H1 (cell line): ENCODE measurements around the gene CHEK2. TPM values are rescaled to one million over a fixed set of nuclear protein-coding genes. Genes with fewer than 3 reads are reported as not detected.

ENCODE experiments used
- CTCF ChIA-PET: fragments of 300-600 bp; sonication (Branson Sonifier 250); formaldehyde crosslinking; loops from one replicate; lab custom pipeline; 2021; ENCODE audit not compliant: partially characterized antibody; lab: Charles Lee
- POLR2A ChIA-PET: fragments of 300-600 bp; sonication (Branson Sonifier 250); formaldehyde crosslinking; loops from one replicate; lab custom pipeline; 2021; ENCODE audit warnings: inconsistent platforms; ENCODE audit not compliant: partially characterized antibody; lab: Charles Lee
- DNase-seq, 2 experiments: peaks; one replicate each; pipeline versions ENCODE4 v3.0.0 to v3.0.0-alpha.2; 2010 to 2022; ENCODE audit warnings: low spot score in 2 of 2, low read depth in 1 of 2, mixed read lengths in 1 of 2
- FAIRE-seq: peaks from 2 replicates; lab custom pipeline; 2011; peaks lifted over from hg19 to GRCh38; lab: Jason Lieb, UNC
- H2AFZ ChIP-seq: 2 replicates; pipeline ENCODE4 v1.8.1; 2012; ENCODE audit warnings: low read length, inconsistent platforms
- H2AK5ac ChIP-seq: 2 replicates; pipeline ENCODE4 v1.6.1; 2013; ENCODE audit warnings: low read depth, low read length
- H2BK120ac ChIP-seq: replicated peaks from 2 replicates; pipeline ENCODE3; 2013; ENCODE audit warnings: low read depth, low read length, inconsistent platforms
- H2BK12ac ChIP-seq: 2 replicates; pipeline ENCODE4 v1.6.1; 2013; ENCODE audit warnings: low read depth, low read length
- H2BK15ac ChIP-seq: 2 replicates; pipeline ENCODE4 v1.6.1; 2013; ENCODE audit warnings: low read length
- H2BK20ac ChIP-seq: 2 replicates; pipeline ENCODE4 v1.6.1; 2013; ENCODE audit warnings: low read length
- H2BK5ac ChIP-seq: 2 replicates; pipeline ENCODE4 v1.6.1; 2013; ENCODE audit warnings: low read depth, low read length
- H3K14ac ChIP-seq: 2 replicates; pipeline ENCODE4 v1.6.1; 2013; ENCODE audit warnings: inconsistent platforms; ENCODE audit not compliant: insufficient read length
- H3K18ac ChIP-seq: 2 replicates; pipeline ENCODE4 v1.6.1; 2013; ENCODE audit warnings: low read length; ENCODE audit errors: extremely low read depth
- H3K23ac ChIP-seq: 2 replicates; pipeline ENCODE4 v1.6.1; 2013; ENCODE audit warnings: inconsistent platforms; ENCODE audit not compliant: insufficient read length
- H3K23me2 ChIP-seq: 2 replicates; pipeline ENCODE4 v1.6.1; 2013; ENCODE audit warnings: low read depth, low read length
- H3K27ac ChIP-seq: 2 replicates; pipeline ENCODE4 v1.6.1; 2011; ENCODE audit warnings: low read depth, low read length, inconsistent platforms
- H3K27me3 ChIP-seq, 4 experiments: replicated peaks in 1 of 4; 1 replicate in 1 of 4; 2 replicates in 3 of 4; pipeline versions ENCODE4 v1.6.1 to v1.8.1; 2011 to 2013; ENCODE audit warnings: low read length in 3 of 4, mild to moderate bottlenecking in 3 of 4, inconsistent platforms in 2 of 4, mixed read lengths in 2 of 4, moderate library complexity in 1 of 4; ENCODE audit not compliant: control insufficient read depth in 3 of 4, insufficient read depth in 3 of 4; ENCODE audit errors: extremely low read depth in 1 of 4
- H3K36me3 ChIP-seq, 4 experiments: 2 replicates each; pipeline versions ENCODE4 v1.6.1 to v1.8.1; 2011 to 2013; ENCODE audit warnings: mild to moderate bottlenecking in 4 of 4, low read length in 3 of 4, moderate library complexity in 2 of 4, control low read depth in 1 of 4, inconsistent platforms in 1 of 4; ENCODE audit not compliant: insufficient read depth in 4 of 4, control insufficient read depth in 2 of 4
- H3K4ac ChIP-seq: replicated peaks from 2 replicates; pipeline ENCODE3; 2013; ENCODE audit warnings: low read length, low read depth, mixed read lengths, inconsistent platforms; ENCODE audit not compliant: insufficient read length
- H3K4me1 ChIP-seq, 4 experiments: replicated peaks in 1 of 4; 1 replicate in 1 of 4; 2 replicates in 3 of 4; pipeline versions ENCODE4 v1.6.1 to v1.8.1; 2011 to 2013; ENCODE audit warnings: low read length in 3 of 4, inconsistent platforms in 2 of 4, mixed read lengths in 1 of 4; ENCODE audit not compliant: insufficient read depth in 4 of 4, control insufficient read depth in 3 of 4
- H3K4me2 ChIP-seq, 2 experiments: 2 replicates each; pipeline versions ENCODE4 v1.6.1 to v1.8.1; 2011 to 2013; ENCODE audit warnings: low read depth in 2 of 2, low read length in 2 of 2, control low read depth in 1 of 2, inconsistent platforms in 1 of 2, mild to moderate bottlenecking in 1 of 2; ENCODE audit not compliant: insufficient read depth in 1 of 2
- H3K4me3 ChIP-seq, 4 experiments: fragments of 200-600, 300-600 bp in 1 of 4; sonication (generic), shearing (Covaris generic), sonication (Bioruptor Twin) in 1 of 4; 2 replicates each; pipeline versions ENCODE4 v1.5.1 to v1.8.1; 2011 to 2016; ENCODE audit warnings: low read length in 4 of 4, low read depth in 3 of 4, control low read depth in 2 of 4, inconsistent platforms in 2 of 4, mild to moderate bottlenecking in 2 of 4, mixed read lengths in 1 of 4, moderate library complexity in 1 of 4; ENCODE audit not compliant: insufficient read depth in 2 of 4; ENCODE audit errors: extremely low read depth in 1 of 4
- H3K56ac ChIP-seq: replicated peaks from 2 replicates; pipeline ENCODE3; 2013; ENCODE audit warnings: low read depth, mild to moderate bottlenecking, mixed read lengths, low read length, inconsistent platforms; ENCODE audit not compliant: insufficient read length
- H3K79me1 ChIP-seq: 2 replicates; pipeline ENCODE4 v1.6.1; 2013; ENCODE audit warnings: low read depth, low read length, control low read depth
- H3K79me2 ChIP-seq, 2 experiments: 2 replicates each; pipeline versions ENCODE4 v1.6.1 to v1.8.1; 2012 to 2013; ENCODE audit warnings: low read length in 2 of 2, mild to moderate bottlenecking in 2 of 2, inconsistent platforms in 1 of 2; ENCODE audit not compliant: insufficient read depth in 2 of 2, control insufficient read depth in 1 of 2
- H3K9ac ChIP-seq, 4 experiments: replicated peaks in 1 of 4; 1 replicate in 1 of 4; 2 replicates in 3 of 4; pipeline versions ENCODE4 v1.6.1 to v1.8.1; 2011 to 2013; ENCODE audit warnings: low read depth in 3 of 4, low read length in 3 of 4, control low read depth in 2 of 4, mild to moderate bottlenecking in 2 of 4, moderate library complexity in 2 of 4, inconsistent platforms in 1 of 4; ENCODE audit errors: extremely low read depth in 1 of 4
- H3K9me3 ChIP-seq, 2 experiments: 2 replicates each; pipeline versions ENCODE4 v1.6.1 to v1.8.1; 2012 to 2013; ENCODE audit warnings: mild to moderate bottlenecking in 2 of 2, moderate library complexity in 2 of 2, control low read depth in 1 of 2, inconsistent platforms in 1 of 2, low read depth in 1 of 2, low read length in 1 of 2, mixed read lengths in 1 of 2; ENCODE audit not compliant: insufficient read depth in 2 of 2
- H4K20me1 ChIP-seq, 2 experiments: replicated peaks in 1 of 2; 2 replicates each; pipeline versions ENCODE3 to v1.8.1; 2011 to 2013; ENCODE audit warnings: inconsistent platforms in 2 of 2, low read length in 2 of 2, mild to moderate bottlenecking in 1 of 2; ENCODE audit not compliant: insufficient read depth in 2 of 2, control insufficient read depth in 1 of 2
- H4K5ac ChIP-seq: 2 replicates; pipeline ENCODE4 v1.6.1; 2013; ENCODE audit warnings: low read length, low read depth, mixed read lengths, inconsistent platforms; ENCODE audit not compliant: insufficient read length
- H4K8ac ChIP-seq: 2 replicates; pipeline ENCODE4 v1.8.0; 2013; ENCODE audit warnings: mild to moderate bottlenecking, moderate library complexity, low read length, inconsistent platforms; ENCODE audit not compliant: insufficient read depth; ENCODE audit errors: extremely low read depth
- H4K91ac ChIP-seq: replicated peaks from 2 replicates; pipeline ENCODE3; 2013; ENCODE audit warnings: low read length, mixed read lengths, inconsistent platforms; ENCODE audit not compliant: insufficient read length
- GTF2F1 ChIP-seq: IDR thresholded peaks from 2 replicates; pipeline ENCODE4 v1.6.1; 2012; ENCODE audit warnings: low read depth, low read length, improper control_type of control experiment, borderline replicate concordance
- JUN ChIP-seq: IDR thresholded peaks from 2 replicates; pipeline ENCODE4 v1.6.1; 2011; ENCODE audit warnings: low read depth, mild to moderate bottlenecking, improper control_type of control experiment, low read length
- KDM1A ChIP-seq: fragments of 200-600, 300-600 bp; sonication (generic); IDR thresholded peaks from 2 replicates; pipeline ENCODE4 v1.7.1; 2016; ENCODE audit warnings: mild to moderate bottlenecking, low read length, borderline replicate concordance
- PHF8 ChIP-seq: fragments of 200-600 bp; sonication (generic); conservative IDR thresholded peaks from 2 replicates; pipeline ENCODE4 v1.7.1; 2012; ENCODE audit warnings: low read depth, mild to moderate bottlenecking, inconsistent platforms, low read length, moderate library complexity
- SP2 ChIP-seq: IDR thresholded peaks from 2 replicates; pipeline ENCODE4 v1.6.1; 2012; ENCODE audit warnings: mild to moderate bottlenecking, low read length, inconsistent platforms
- ZNF274 ChIP-seq: IDR thresholded peaks from 2 replicates; pipeline ENCODE4 v1.7.0; 2012; ENCODE audit warnings: low read length, borderline replicate concordance; ENCODE audit errors: extremely low read depth
- WGBS, 2 experiments: shearing (Covaris generic) in 1 of 2; methylation state at CpG; one replicate each; pipeline versions ENCODE4 v1.1.6 to v1.1.7; 2013 to 2015; ENCODE audit warnings: low lambda C conversion rate in 2 of 2, mixed read lengths in 2 of 2, inconsistent platforms in 1 of 2, low coverage in 1 of 2, missing lambda C conversion rate in 1 of 2; ENCODE audit not compliant: insufficient replicate concordance in 2 of 2, insufficient coverage in 1 of 2, insufficient read length in 1 of 2; ENCODE audit errors: extremely low coverage in 1 of 2, missing lambda C conversion rate in 1 of 2; 5-methylcytosine and 5-hydroxymethylcytosine counted together
- polyA plus RNA-seq, 7 experiments: library from polyadenylated mRNA; depleted of rRNA in 3 of 7; stranded (reverse) in 5 of 7; unstranded in 2 of 7; fragments of >200 nt in 5 of 7; fragments of 200-250 nt in 2 of 7; gene quantifications; 1 replicate in 5 of 7; 2 replicates in 1 of 7; 4 replicates in 1 of 7; pipeline versions ENCODE4 v1.2.1 to v1.2.3, GENCODE V29; 2011 to 2013; ENCODE audit warnings: missing spikeins in 2 of 7, mixed read lengths in 2 of 7
- total RNA-seq: library from RNA; stranded (reverse); fragmentation: NEBNext Ultra II Directional; extraction: Animal tissue kit (Norgen Biotek cat#: 25700); gene quantifications from 2 replicates; pipeline ENCODE4 v1.2.1, GENCODE V29; 2021

Gene CHEK2
- total and polyA plus RNA-seq, 2 of the 8 experiments (the other 6 are each of a cell fraction or from before 2014, with no cell fraction given) = 74.9 to 89.5 TPM

- WGBS, 2 experiments = 1% methylated on average over 54 of the region's 92 CpGs; no CpG with 5 or more reads in 1 of the 2 experiments
- peak within 1 kb of the TSS; percentile 74 to 96 (median 88) for H3K9ac ChIP-seq
- H3K18ac ChIP-seq = no peak within 1 kb of the TSS; the same call in none of the 2 replicates
- no peak within 1 kb of the TSS for H3K23ac ChIP-seq
- no peak within 1 kb of the TSS for H2BK20ac ChIP-seq
- H4K20me1 ChIP-seq = peaks cover 0 to 2% of the 10 kb centered on the region in 2 experiments
- H4K91ac ChIP-seq = no peak within 1 kb of the TSS
- H3K56ac ChIP-seq = no peak within 1 kb of the TSS
- H2BK12ac ChIP-seq = no peak within 1 kb of the TSS
- peak within 1 kb of the TSS; percentile 71 to 77 (median 73) for H3K4me3 ChIP-seq
- H3K4ac ChIP-seq = peak within 1 kb of the TSS; percentile 2
- peak within 1 kb of the TSS; percentile 72 for H2BK120ac ChIP-seq
- peaks cover 0 to 27% of the 10 kb centered on the region in 2 experiments; a peak in 2 of 4 replicates for H3K79me2 ChIP-seq
- peak within 1 kb of the TSS; percentile 91; the same call in 1 of the 2 replicates for H3K27ac ChIP-seq
- peak within 1 kb of the TSS; percentile 72 for H4K5ac ChIP-seq
- no peak within 1 kb of the TSS for H2BK15ac ChIP-seq
- FAIRE-seq (no peak), DNase-seq (peak; percentile 89 to 92)
- ChIA-PET CTCF (interaction anchor here (1.3 to 1.5 kb wide), 3 partner anchors 11 to 35 kb away, joined by 3 to 6 read pairs (median 3); no protein-coding TSS in a partner anchor), POLR2A (interaction anchor here (0.6 to 5.5 kb wide), 7 partner anchors 12 to 237 kb away, joined by 3 to 31 read pairs (median 4); partner anchors contain the start of genes CHEK2, HSCB, TTC28 and XBP1)
- H3K4me1 ChIP-seq = peaks cover 0 to 3% (median 0%) of the 10 kb centered on the region in 4 experiments; a peak in 2 of 7 replicates
- no peak within 1 kb of the TSS for H2AFZ ChIP-seq
- H3K14ac ChIP-seq = no peak within 1 kb of the TSS
- H2BK5ac ChIP-seq = no peak within 1 kb of the TSS
- H3K9me3 ChIP-seq = no peaks in the 10 kb centered on the region
- H3K79me1 ChIP-seq = peaks cover 3% of the 10 kb centered on the region; the same call in 1 of the 2 replicates
- peaks cover 0 to 29% (median 1%) of the 10 kb centered on the region in 4 experiments; a peak in 3 of 8 replicates for H3K36me3 ChIP-seq
- peak within 1 kb of the TSS; percentile 97; the same call in 1 of the 2 replicates for H4K8ac ChIP-seq
- peak within 1 kb of the TSS; percentile 88 to 97 for H3K4me2 ChIP-seq
- no peaks in the 10 kb centered on the region for H3K27me3 ChIP-seq
- peaks cover 4% of the 10 kb centered on the region for H3K23me2 ChIP-seq
- H2AK5ac ChIP-seq = no peak within 1 kb of the TSS
- TF ChIP-seq GTF2F1 = no peak
- TF ChIP-seq SP2 = no peak
- TF ChIP-seq PHF8 = peak; percentile 86
- no peak for TF ChIP-seq JUN
- peak; percentile 67; the same call in 1 of the 2 replicates for TF ChIP-seq KDM1A
- no peak for TF ChIP-seq ZNF274
Observed at GRCh38 chr22:28772633-28773460, 31.2 kb upstream of the CHEK2 start, which contains the start of gene CCDC117. Gene CCDC117 (plus strand): TSS chr22:28772695. CDS start chr22:28772850, 155 bp downstream.
